HEK293 (cell line): ENCODE data around the gene VPS13D.

Experiments used
- HOXA7 ChIP-seq: sonication (generic); formaldehyde crosslinking; IDR thresholded peaks from 2 replicates; pipeline ENCODE4 v1.8.1; 2022; ENCODE audit warnings: missing genetic modification reagents, borderline replicate concordance
- IKZF3 ChIP-seq: fragments of 450-650 bp; IDR thresholded peaks from 2 replicates; pipeline ENCODE4 v1.5.0; 2018; ENCODE audit warnings: missing biosample characterization, mild to moderate bottlenecking, missing genetic modification characterization, moderate library complexity
- KLF16 ChIP-seq: fragments of 450-650 bp; formaldehyde crosslinking; IDR thresholded peaks from 2 replicates; pipeline ENCODE4 v1.5.1; 2017; ENCODE audit warnings: missing biosample characterization, missing genetic modification characterization
- KLF9 ChIP-seq: fragments of 450-650 bp; formaldehyde crosslinking; IDR thresholded peaks from 2 replicates; pipeline ENCODE4 v1.5.1; 2016; ENCODE audit warnings: missing biosample characterization, missing genetic modification characterization, low read depth
- MEIS1 ChIP-seq: sonication (generic); formaldehyde crosslinking; IDR thresholded peaks from 2 replicates; pipeline ENCODE4 v1.8.1; 2022; ENCODE audit warnings: missing genetic modification reagents, mild to moderate bottlenecking, borderline replicate concordance
- MZF1 ChIP-seq: fragments of 450-650 bp; formaldehyde crosslinking; IDR thresholded peaks from 2 replicates; pipeline ENCODE4 v1.5.1; 2017; ENCODE audit warnings: missing biosample characterization, missing genetic modification characterization, borderline replicate concordance
- RBAK ChIP-seq: fragments of 450-650 bp; formaldehyde crosslinking; IDR thresholded peaks from 2 replicates; pipeline ENCODE4 v1.5.1; 2016; ENCODE audit warnings: missing biosample characterization, missing genetic modification characterization
- YY2 ChIP-seq: fragments of 450-650 bp; formaldehyde crosslinking; IDR thresholded peaks from 2 replicates; pipeline ENCODE4 v1.5.1; 2016; ENCODE audit warnings: missing biosample characterization, missing genetic modification characterization
- ZEB2 ChIP-seq: fragments of 450-650 bp; formaldehyde crosslinking; IDR thresholded peaks from 2 replicates; pipeline ENCODE4 v1.5.1; 2016; ENCODE audit warnings: missing biosample characterization, missing genetic modification characterization
- ZFP41 ChIP-seq: fragments of 450-650 bp; formaldehyde crosslinking; IDR thresholded peaks from 2 replicates; pipeline ENCODE4 v1.5.1; 2016; ENCODE audit warnings: missing biosample characterization, missing genetic modification characterization, borderline replicate concordance
- ZNF112 ChIP-seq: fragments of 450-650 bp; formaldehyde crosslinking; IDR thresholded peaks from 2 replicates; pipeline ENCODE4 v1.5.0; 2017; ENCODE audit warnings: missing biosample characterization, missing genetic modification characterization
- ZNF133 ChIP-seq: fragments of 450-650 bp; formaldehyde crosslinking; IDR thresholded peaks from 2 replicates; pipeline ENCODE4 v1.5.1; 2016; ENCODE audit warnings: missing biosample characterization, missing genetic modification characterization
- ZNF169 ChIP-seq: fragments of 450-650 bp; formaldehyde crosslinking; IDR thresholded peaks from 2 replicates; pipeline ENCODE4 v1.5.1; 2016; ENCODE audit warnings: missing biosample characterization, missing genetic modification characterization
- ZNF174 ChIP-seq: fragments of 450-650 bp; formaldehyde crosslinking; IDR thresholded peaks from 2 replicates; pipeline ENCODE4 v1.5.0; 2017; ENCODE audit warnings: missing biosample characterization, mild to moderate bottlenecking, missing genetic modification characterization
- ZNF2 ChIP-seq: fragments of 450-650 bp; formaldehyde crosslinking; IDR thresholded peaks from 2 replicates; pipeline ENCODE4 v1.5.1; 2016; ENCODE audit warnings: missing biosample characterization, missing genetic modification characterization
- ZNF214 ChIP-seq: fragments of 450-650 bp; formaldehyde crosslinking; IDR thresholded peaks from 2 replicates; pipeline ENCODE4 v1.5.1; 2017; ENCODE audit warnings: missing biosample characterization, mild to moderate bottlenecking, missing genetic modification characterization, borderline replicate concordance
- ZNF23 ChIP-seq: fragments of 450-650 bp; formaldehyde crosslinking; IDR thresholded peaks from 2 replicates; pipeline ENCODE4 v1.5.1; 2016; ENCODE audit warnings: missing biosample characterization, missing genetic modification characterization, borderline replicate concordance
- ZNF544 ChIP-seq: fragments of 450-650 bp; formaldehyde crosslinking; IDR thresholded peaks from 2 replicates; pipeline ENCODE4 v1.5.0; 2017; ENCODE audit warnings: missing biosample characterization, missing genetic modification characterization
- ZNF558 ChIP-seq: fragments of 450-650 bp; formaldehyde crosslinking; IDR thresholded peaks from 2 replicates; pipeline ENCODE4 v1.5.1; 2016; ENCODE audit warnings: missing biosample characterization, missing genetic modification characterization
- ZNF561 ChIP-seq: fragments of 450-650 bp; IDR thresholded peaks from 2 replicates; pipeline ENCODE4 v1.5.1; 2018; ENCODE audit warnings: missing biosample characterization, missing genetic modification characterization, borderline replicate concordance
- ZNF624 ChIP-seq: fragments of 450-650 bp; formaldehyde crosslinking; IDR thresholded peaks from 2 replicates; pipeline ENCODE4 v1.5.1; 2017; ENCODE audit warnings: missing biosample characterization, missing genetic modification characterization
- ZNF629 ChIP-seq: fragments of 450-650 bp; formaldehyde crosslinking; IDR thresholded peaks from 2 replicates; pipeline ENCODE4 v1.5.1; 2017; ENCODE audit warnings: missing biosample characterization, missing genetic modification characterization
- ZNF660 ChIP-seq: fragments of 450-650 bp; IDR thresholded peaks from 2 replicates; pipeline ENCODE4 v1.5.1; 2018; ENCODE audit warnings: missing biosample characterization, mild to moderate bottlenecking, missing genetic modification characterization
- ZNF747 ChIP-seq: fragments of 450-650 bp; formaldehyde crosslinking; IDR thresholded peaks from 2 replicates; pipeline ENCODE4 v1.5.1; 2016; ENCODE audit warnings: missing biosample characterization, missing genetic modification characterization
- ZNF785 ChIP-seq: fragments of 450-650 bp; formaldehyde crosslinking; IDR thresholded peaks from 2 replicates; pipeline ENCODE4 v1.5.1; 2016; ENCODE audit warnings: missing biosample characterization, missing genetic modification characterization
- ZNF830 ChIP-seq: fragments of 450-650 bp; IDR thresholded peaks from 2 replicates; pipeline ENCODE4 v1.5.0; 2018; ENCODE audit warnings: missing biosample characterization, missing genetic modification characterization, low read depth, mild to moderate bottlenecking, moderate library complexity
- TF ChIP-seq, protein P1 (sequence below): fragments of 450-650 bp; formaldehyde crosslinking; conservative IDR thresholded peaks from 2 replicates; pipeline ENCODE4 v1.5.1; 2016; ENCODE audit warnings: low read depth, missing biosample characterization, missing genetic modification characterization
- TF ChIP-seq, protein P2 (sequence below): fragments of 450-650 bp; formaldehyde crosslinking; IDR thresholded peaks from 2 replicates; pipeline ENCODE4 v1.5.1; 2016; ENCODE audit warnings: missing biosample characterization, missing genetic modification characterization
- TF ChIP-seq, protein P3 (sequence below): fragments of 450-650 bp; formaldehyde crosslinking; IDR thresholded peaks from 2 replicates; pipeline ENCODE4 v1.5.1; 2016; ENCODE audit warnings: missing biosample characterization, missing genetic modification characterization
- TF ChIP-seq, protein P4 (sequence below): fragments of 450-650 bp; formaldehyde crosslinking; IDR thresholded peaks from 2 replicates; pipeline ENCODE4 v1.5.1; 2016; ENCODE audit warnings: missing biosample characterization, missing genetic modification characterization

VPS13D gene

DNA sequence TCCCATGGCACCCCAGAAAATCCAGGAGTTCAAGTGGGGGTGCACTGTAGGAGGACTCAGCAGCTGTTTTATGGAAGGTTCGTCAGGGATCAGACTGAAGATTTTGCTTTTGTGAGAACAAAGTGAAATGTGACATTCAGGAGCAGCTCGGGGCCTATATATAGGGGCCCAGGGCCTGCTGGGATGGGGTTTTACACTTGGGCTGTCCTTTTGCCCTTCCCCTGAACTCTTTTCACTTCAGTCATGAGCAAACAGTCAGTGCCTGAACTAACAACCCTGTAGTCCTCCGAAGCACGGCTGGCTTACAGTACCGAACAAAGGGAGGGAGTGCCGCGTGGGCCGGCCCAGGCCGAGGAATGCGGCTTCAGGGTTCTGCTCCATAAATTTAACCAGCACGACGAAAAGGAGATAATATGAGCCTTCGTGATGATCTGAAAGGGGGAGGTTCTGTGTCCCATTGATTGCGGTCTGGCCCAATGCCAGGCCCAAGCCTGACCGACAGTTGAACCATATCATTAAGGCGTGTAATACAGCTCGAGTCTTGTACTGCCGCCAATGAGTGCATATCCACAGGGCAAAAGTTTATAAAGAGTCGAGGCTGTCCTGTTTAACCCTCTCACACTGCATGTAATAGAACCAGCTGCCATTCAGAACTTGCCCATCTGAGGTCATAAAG lies 248.2 kb downstream of the VPS13D start (continued):
- no peak; the same call in 1 of the 2 replicates for TF ChIP-seq ZNF830
- peak; percentile 96 for TF ChIP-seq ZNF629
- TF ChIP-seq ZNF558 (tag by site-specific recombination), result peak; percentile 87; the same call in 1 of the 2 replicates
- TF ChIP-seq ZFP41 (tag by site-specific recombination), result no peak
- TF ChIP-seq ZNF133, result no peak
- TF ChIP-seq ZEB2 (tag by site-specific recombination), result peak; percentile 100
- TF ChIP-seq, protein P1, sequence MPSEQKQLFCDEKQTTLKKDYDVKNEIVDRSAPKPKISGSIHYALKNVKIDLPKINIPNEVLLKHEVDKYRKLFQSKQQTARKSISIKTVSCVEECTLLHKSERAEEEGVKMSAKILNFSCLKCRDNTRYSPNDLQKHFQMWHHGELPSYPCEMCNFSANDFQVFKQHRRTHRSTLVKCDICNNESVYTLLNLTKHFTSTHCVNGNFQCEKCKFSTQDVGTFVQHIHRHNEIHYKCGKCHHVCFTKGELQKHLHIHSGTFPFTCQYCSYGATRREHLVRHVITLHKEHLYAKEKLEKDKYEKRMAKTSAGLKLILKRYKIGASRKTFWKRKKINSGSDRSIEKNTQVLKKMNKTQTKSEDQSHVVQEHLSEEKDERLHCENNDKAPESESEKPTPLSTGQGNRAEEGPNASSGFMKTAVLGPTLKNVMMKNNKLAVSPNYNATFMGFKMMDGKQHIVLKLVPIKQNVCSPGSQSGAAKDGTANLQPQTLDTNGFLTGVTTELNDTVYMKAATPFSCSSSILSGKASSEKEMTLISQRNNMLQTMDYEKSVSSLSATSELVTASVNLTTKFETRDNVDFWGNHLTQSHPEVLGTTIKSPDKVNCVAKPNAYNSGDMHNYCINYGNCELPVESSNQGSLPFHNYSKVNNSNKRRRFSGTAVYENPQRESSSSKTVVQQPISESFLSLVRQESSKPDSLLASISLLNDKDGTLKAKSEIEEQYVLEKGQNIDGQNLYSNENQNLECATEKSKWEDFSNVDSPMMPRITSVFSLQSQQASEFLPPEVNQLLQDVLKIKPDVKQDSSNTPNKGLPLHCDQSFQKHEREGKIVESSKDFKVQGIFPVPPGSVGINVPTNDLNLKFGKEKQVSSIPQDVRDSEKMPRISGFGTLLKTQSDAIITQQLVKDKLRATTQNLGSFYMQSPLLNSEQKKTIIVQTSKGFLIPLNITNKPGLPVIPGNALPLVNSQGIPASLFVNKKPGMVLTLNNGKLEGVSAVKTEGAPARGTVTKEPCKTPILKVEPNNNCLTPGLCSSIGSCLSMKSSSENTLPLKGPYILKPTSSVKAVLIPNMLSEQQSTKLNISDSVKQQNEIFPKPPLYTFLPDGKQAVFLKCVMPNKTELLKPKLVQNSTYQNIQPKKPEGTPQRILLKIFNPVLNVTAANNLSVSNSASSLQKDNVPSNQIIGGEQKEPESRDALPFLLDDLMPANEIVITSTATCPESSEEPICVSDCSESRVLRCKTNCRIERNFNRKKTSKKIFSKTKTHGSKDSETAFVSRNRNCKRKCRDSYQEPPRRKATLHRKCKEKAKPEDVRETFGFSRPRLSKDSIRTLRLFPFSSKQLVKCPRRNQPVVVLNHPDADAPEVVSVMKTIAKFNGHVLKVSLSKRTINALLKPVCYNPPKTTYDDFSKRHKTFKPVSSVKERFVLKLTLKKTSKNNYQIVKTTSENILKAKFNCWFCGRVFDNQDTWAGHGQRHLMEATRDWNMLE (tag by site-specific recombination), result peak; percentile 62
- TF ChIP-seq KLF9 (tag by site-specific recombination), result peak; percentile 90
- TF ChIP-seq ZNF785 (tag by site-specific recombination), result no peak
- peak; percentile 95 for TF ChIP-seq KLF16
- TF ChIP-seq ZNF561 (tag by site-specific recombination), result peak; percentile 97
- no peak; the same call in 1 of the 2 replicates for TF ChIP-seq ZNF214 (tag by site-specific recombination)
- no peak for TF ChIP-seq RBAK
- TF ChIP-seq ZNF174 (tag by site-specific recombination), result 0 out of 2 replicates have a peak, but pooled peaks have one; percentile 62
- TF ChIP-seq ZNF112, result no peak
- TF ChIP-seq ZNF169 (tag by site-specific recombination), result no peak
- TF ChIP-seq ZNF23 (tag by site-specific recombination), result no peak
- no peak for TF ChIP-seq ZNF544 (tag by site-specific recombination)
- peak; percentile 88 for TF ChIP-seq IKZF3 (tag by site-specific recombination)
- TF ChIP-seq ZNF2 (tag by site-specific recombination), result peak; percentile 96
- no peak for TF ChIP-seq ZNF747
- TF ChIP-seq, protein P2, sequence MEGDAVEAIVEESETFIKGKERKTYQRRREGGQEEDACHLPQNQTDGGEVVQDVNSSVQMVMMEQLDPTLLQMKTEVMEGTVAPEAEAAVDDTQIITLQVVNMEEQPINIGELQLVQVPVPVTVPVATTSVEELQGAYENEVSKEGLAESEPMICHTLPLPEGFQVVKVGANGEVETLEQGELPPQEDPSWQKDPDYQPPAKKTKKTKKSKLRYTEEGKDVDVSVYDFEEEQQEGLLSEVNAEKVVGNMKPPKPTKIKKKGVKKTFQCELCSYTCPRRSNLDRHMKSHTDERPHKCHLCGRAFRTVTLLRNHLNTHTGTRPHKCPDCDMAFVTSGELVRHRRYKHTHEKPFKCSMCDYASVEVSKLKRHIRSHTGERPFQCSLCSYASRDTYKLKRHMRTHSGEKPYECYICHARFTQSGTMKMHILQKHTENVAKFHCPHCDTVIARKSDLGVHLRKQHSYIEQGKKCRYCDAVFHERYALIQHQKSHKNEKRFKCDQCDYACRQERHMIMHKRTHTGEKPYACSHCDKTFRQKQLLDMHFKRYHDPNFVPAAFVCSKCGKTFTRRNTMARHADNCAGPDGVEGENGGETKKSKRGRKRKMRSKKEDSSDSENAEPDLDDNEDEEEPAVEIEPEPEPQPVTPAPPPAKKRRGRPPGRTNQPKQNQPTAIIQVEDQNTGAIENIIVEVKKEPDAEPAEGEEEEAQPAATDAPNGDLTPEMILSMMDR (tag by site-specific recombination), result no peak
- no peak for TF ChIP-seq ZNF624 (tag by site-specific recombination)
- TF ChIP-seq MEIS1 (CRISPR knock-in tag), result 0 out of 2 replicates have a peak, but pooled peaks have one; percentile 57
- peak; percentile 99 for TF ChIP-seq ZNF660 (tag by site-specific recombination)
- peak; percentile 91 for TF ChIP-seq MZF1
- TF ChIP-seq HOXA7 (CRISPR knock-in tag), result no peak
- TF ChIP-seq, protein P3, sequence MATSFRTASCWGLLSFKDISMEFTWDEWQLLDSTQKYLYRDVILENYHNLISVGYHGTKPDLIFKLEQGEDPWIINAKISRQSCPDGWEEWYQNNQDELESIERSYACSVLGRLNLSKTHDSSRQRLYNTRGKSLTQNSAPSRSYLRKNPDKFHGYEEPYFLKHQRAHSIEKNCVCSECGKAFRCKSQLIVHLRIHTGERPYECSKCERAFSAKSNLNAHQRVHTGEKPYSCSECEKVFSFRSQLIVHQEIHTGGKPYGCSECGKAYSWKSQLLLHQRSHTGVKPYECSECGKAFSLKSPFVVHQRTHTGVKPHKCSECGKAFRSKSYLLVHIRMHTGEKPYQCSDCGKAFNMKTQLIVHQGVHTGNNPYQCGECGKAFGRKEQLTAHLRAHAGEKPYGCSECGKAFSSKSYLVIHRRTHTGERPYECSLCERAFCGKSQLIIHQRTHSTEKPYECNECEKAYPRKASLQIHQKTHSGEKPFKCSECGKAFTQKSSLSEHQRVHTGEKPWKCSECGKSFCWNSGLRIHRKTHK (tag by site-specific recombination), result no peak
- TF ChIP-seq, protein P4, sequence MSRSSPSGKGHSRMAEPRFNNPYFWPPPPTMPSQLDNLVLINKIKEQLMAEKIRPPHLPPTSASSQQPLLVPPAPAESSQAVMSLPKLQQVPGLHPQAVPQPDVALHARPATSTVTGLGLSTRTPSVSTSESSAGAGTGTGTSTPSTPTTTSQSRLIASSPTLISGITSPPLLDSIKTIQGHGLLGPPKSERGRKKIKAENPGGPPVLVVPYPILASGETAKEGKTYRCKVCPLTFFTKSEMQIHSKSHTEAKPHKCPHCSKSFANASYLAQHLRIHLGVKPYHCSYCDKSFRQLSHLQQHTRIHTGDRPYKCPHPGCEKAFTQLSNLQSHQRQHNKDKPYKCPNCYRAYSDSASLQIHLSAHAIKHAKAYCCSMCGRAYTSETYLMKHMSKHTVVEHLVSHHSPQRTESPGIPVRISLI, result no peak
- TF ChIP-seq YY2 (tag by site-specific recombination), result no peak
